ENCODE measurements around the gene WFDC1. TPM values are rescaled to one million over a fixed set of nuclear protein-coding genes. Genes with fewer than 3 reads are reported as not detected.

The WFDC1 gene
- total RNA-seq, 1 donor from 2014 or later = 0.14 TPM

DNA sequence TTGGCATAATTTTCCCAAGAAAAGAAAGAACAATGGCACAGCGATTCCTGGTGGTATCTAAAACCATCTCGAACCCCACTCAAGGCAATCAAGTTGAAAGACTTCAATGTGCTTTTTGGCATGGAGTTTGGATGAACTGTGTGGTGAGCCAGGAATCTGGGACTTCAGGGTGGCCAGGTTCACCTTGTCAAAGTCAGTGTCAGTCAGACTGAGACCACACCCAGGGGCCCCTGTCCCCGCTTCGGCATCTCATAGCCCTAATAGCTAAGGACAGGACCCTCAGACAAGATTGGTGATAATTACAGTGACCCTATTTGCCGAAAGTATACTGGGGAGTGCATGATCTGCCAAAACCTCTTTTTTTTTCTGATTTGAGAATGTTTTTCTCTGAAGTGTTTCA, 25.8 kb downstream of the WFDC1 start:
- Mint-ChIP-seq H3K4me3 (no peak overlapping the region), H3K4me1 (no peaks in the 10 kb centered on the region), H3K27me3 (ENCODE audit: low read depth) (no peaks in the 10 kb centered on the region), H3K9me3 (no peaks in the 10 kb centered on the region), H3K36me3 (ENCODE audit: low read depth) (no peaks in the 10 kb centered on the region), H3K27ac (ENCODE audit: unreplicated experiment) (no peak overlapping the region)
- no peak for DNase-seq (ENCODE audit: low read depth, low spot score)
- TF ChIP-seq, protein P1, sequence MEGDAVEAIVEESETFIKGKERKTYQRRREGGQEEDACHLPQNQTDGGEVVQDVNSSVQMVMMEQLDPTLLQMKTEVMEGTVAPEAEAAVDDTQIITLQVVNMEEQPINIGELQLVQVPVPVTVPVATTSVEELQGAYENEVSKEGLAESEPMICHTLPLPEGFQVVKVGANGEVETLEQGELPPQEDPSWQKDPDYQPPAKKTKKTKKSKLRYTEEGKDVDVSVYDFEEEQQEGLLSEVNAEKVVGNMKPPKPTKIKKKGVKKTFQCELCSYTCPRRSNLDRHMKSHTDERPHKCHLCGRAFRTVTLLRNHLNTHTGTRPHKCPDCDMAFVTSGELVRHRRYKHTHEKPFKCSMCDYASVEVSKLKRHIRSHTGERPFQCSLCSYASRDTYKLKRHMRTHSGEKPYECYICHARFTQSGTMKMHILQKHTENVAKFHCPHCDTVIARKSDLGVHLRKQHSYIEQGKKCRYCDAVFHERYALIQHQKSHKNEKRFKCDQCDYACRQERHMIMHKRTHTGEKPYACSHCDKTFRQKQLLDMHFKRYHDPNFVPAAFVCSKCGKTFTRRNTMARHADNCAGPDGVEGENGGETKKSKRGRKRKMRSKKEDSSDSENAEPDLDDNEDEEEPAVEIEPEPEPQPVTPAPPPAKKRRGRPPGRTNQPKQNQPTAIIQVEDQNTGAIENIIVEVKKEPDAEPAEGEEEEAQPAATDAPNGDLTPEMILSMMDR (conservative IDR thresholded peaks at IDR 0.05) = no peak

DNA sequence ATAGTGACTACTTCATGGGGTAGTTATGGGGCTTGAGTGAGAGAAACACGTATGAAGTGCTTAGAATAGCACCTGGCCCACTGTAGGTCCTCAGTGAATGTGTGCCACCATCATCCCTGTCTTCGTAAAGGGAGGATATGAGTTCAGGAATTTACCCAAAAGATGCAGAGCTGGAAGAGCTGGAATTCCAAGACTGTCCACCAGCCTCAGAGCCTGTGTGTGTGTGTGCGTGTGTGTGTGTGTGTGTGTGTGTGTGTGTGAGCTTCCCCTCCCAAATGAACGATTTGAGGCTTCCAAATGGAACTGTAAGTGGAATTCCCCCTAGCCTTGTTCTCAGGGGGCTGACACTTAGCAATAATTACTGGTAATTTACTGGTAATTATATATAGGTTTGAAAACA, 27.3 kb downstream of the WFDC1 start:
- H3K4me1 Mint-ChIP-seq = no peaks in the 10 kb centered on the region
- TF ChIP-seq, protein P1 (conservative IDR thresholded peaks at IDR 0.05) = no peak
- H3K27ac Mint-ChIP-seq (ENCODE audit: unreplicated experiment) = no peak overlapping the region
- no peaks in the 10 kb centered on the region for H3K9me3 Mint-ChIP-seq
- DNase-seq (ENCODE audit: low read depth, low spot score) = no peak
- H3K27me3 Mint-ChIP-seq (ENCODE audit: low read depth) = no peaks in the 10 kb centered on the region
- no peaks in the 10 kb centered on the region for H3K36me3 Mint-ChIP-seq (ENCODE audit: low read depth)
- H3K4me3 Mint-ChIP-seq = no peak overlapping the region

DNA sequence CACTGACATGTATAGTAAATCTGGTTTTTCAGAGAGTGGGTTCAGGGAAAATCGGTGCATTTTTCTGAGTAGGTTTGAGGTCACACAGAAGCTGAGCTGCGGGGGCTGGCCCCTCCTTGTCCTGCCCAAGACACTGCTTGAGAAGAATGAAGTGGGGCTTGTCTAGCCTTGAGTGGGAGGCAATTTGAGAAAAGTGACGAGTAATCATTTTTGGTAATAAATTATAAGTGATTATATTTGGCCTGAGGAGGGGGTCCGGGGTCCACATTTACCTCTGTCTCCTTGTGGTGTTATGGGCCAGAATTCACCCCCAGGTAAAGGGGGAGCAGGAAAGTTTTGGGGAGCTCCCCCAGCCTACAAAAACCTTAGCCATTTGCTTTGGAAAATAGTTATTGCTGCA, 28.1 kb downstream of the WFDC1 start:
- H3K4me3 Mint-ChIP-seq = no peak overlapping the region
- no peak for DNase-seq (ENCODE audit: low read depth, low spot score)
- no peaks in the 10 kb centered on the region for H3K27me3 Mint-ChIP-seq (ENCODE audit: low read depth)
- H3K4me1 Mint-ChIP-seq = no peaks in the 10 kb centered on the region
- H3K9me3 Mint-ChIP-seq = no peaks in the 10 kb centered on the region
- H3K27ac Mint-ChIP-seq (ENCODE audit: unreplicated experiment) = peak overlapping the region; percentile 57
- TF ChIP-seq, protein P1 (conservative IDR thresholded peaks at IDR 0.05) = no peak
- no peaks in the 10 kb centered on the region for H3K36me3 Mint-ChIP-seq (ENCODE audit: low read depth)

DNA sequence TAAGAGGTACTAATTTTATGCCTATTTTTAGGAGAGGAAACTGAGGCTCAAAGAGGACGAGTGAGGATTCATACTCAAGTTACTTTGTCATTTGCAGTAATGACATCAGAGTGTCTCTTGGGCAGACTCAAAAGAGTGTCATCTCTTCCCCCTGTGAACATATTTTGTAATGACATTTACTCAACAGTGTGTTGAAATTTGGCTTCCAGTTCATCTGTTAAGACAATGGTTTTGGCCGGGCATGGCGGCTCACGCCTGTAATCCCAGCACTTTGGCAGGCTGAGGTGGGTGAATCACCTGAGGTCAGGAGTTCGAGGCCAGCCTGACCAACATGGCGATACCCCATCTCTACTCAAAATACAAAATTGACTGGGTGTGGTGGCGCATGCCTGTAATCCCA, 28.9 kb downstream of the WFDC1 start:
- Mint-ChIP-seq H3K27ac (ENCODE audit: unreplicated experiment) (no peak overlapping the region), H3K27me3 (ENCODE audit: low read depth) (no peaks in the 10 kb centered on the region), H3K36me3 (ENCODE audit: low read depth) (no peaks in the 10 kb centered on the region), H3K9me3 (no peaks in the 10 kb centered on the region), H3K4me1 (no peaks in the 10 kb centered on the region), H3K4me3 (no peak overlapping the region)
- TF ChIP-seq, protein P1 (conservative IDR thresholded peaks at IDR 0.05) = no peak
- no peak for DNase-seq (ENCODE audit: low read depth, low spot score)

DNA sequence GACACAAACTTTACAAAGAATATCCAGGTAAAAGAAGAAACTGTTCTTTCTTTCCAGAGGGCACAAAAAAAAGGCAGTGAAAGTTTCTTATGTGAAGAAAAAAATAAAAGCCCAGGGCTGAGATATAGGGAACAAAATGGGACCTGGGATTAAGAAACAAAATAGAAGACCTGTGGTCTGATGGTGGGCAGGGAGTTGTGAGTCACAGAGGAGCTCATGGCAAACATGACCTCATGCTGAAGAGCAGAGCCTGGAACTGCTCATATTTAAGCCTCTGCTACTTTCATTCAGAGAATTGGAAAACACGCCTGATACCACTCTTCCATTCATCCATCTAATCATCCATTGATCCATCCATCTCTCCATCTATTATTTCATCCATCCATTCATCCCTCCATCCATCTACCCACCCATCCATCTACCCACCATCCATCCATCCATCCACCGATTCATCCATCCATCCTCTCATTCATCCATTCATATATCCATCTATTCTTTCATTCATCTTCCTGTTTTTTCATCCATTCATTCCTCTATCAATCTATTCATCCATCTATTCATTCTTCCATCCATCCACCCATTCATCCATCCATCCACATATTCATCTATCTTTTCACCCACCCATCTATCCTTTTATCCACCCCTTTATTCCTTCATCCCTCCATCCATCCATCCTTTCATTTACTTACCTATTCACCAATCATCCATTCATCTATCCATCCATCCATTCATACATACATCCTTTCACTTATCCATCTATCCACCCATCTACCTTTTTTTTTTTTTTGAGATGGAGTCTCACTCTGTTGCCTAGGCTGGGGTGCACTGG, 30.0 kb downstream of the WFDC1 start:
- no peak overlapping the region for H3K27ac Mint-ChIP-seq (ENCODE audit: unreplicated experiment)
- H3K4me3 Mint-ChIP-seq = no peak overlapping the region
- no peak for DNase-seq (ENCODE audit: low read depth, low spot score)
- no peaks in the 10 kb centered on the region for H3K36me3 Mint-ChIP-seq (ENCODE audit: low read depth)
- TF ChIP-seq, protein P1 (conservative IDR thresholded peaks at IDR 0.05) = no peak
- H3K4me1 Mint-ChIP-seq = peaks cover 7% of the 10 kb centered on the region
- no peaks in the 10 kb centered on the region for H3K9me3 Mint-ChIP-seq
- H3K27me3 Mint-ChIP-seq (ENCODE audit: low read depth) = peaks cover 1% of the 10 kb centered on the region

Measured in neural crest cell (in vitro differentiated cells).